DND-41 (cell line): Measurements from ENCODE around the gene SLC22A7.

Experiments
- CTCF ChIP-seq: IDR thresholded peaks from 2 replicates; pipeline ENCODE4 v1.5.1; 2012; ENCODE audit warnings: borderline replicate concordance, low read length, moderate library complexity, mild to moderate bottlenecking; ENCODE audit not compliant: poor library complexity, severe bottlenecking; ENCODE audit errors: extremely low read depth
- EZH2 ChIP-seq: IDR thresholded peaks from 3 replicates; pipeline ENCODE4 v1.6.1; 2012; ENCODE audit warnings: borderline replicate concordance, low read depth, mild to moderate bottlenecking, moderate library complexity, low read length, inconsistent platforms; ENCODE audit not compliant: severe bottlenecking

- TF ChIP-seq CTCF (no peak), EZH2 (no peak)
These were observed 47.1 kb upstream of the SLC22A7 start for GRCh38 chr6:43250992-43251373.
